HG03159 (cell line): ENCODE results near the gene HNRNPC.
"Not testable (repeated sequence)": the region's sequence is repeated elsewhere in the genome, so short reads cannot be mapped to it uniquely, and the experiment has no call there.

Source experiments
- ATAC-seq: cut with Tn5 transposase; IDR thresholded peaks from one replicate; pipeline ENCODE4 v1.9.1; 2021; ENCODE audit warnings: mild to moderate bottlenecking, moderate library complexity; ENCODE audit not compliant: unreplicated experiment

The HNRNPC gene

GRCh38 chr14:21248338-21248737 is 20.9 kb downstream of the HNRNPC start:
- no peak for ATAC-seq

- no peak for ATAC-seq
Observed at GRCh38 chr14:21245813-21246212, 23.4 kb downstream of the HNRNPC start.

- no peak for ATAC-seq
Observed at GRCh38 chr14:21244544-21244943, 24.7 kb downstream of the HNRNPC start.

- ATAC-seq: no peak
Observed at GRCh38 chr14:21241218-21241819, 27.9 kb downstream of the HNRNPC start.

GRCh38 chr14:21240417-21240816 is 28.8 kb downstream of the HNRNPC start:
- ATAC-seq: no peak

GRCh38 chr14:21238823-21239518 is 30.3 kb downstream of the HNRNPC start:
- no peak for ATAC-seq

- no peak for ATAC-seq
Observed at GRCh38 chr14:21236948-21237797, 32.1 kb downstream of the HNRNPC start.

GRCh38 chr14:21234112-21234511 is 35.1 kb downstream of the HNRNPC start:
- no peak for ATAC-seq

- ATAC-seq: no peak
Observed at GRCh38 chr14:21233457-21234076, 35.7 kb downstream of the HNRNPC start.

GRCh38 chr14:21231020-21231652 is 38.1 kb downstream of the HNRNPC start:
- no peak for ATAC-seq

GRCh38 chr14:21229821-21230220 is 39.4 kb downstream of the HNRNPC start:
- ATAC-seq: no peak

- ATAC-seq: no peak
Observed at GRCh38 chr14:21227981-21228380, 41.3 kb downstream of the HNRNPC start.

- no peak for ATAC-seq
Observed at GRCh38 chr14:21227150-21227549, 42.1 kb downstream of the HNRNPC start.

- ATAC-seq: no peak
Observed at GRCh38 chr14:21226467-21226866, 42.8 kb downstream of the HNRNPC start.

- ATAC-seq: not testable (repeated sequence)
Observed at GRCh38 chr14:21225164-21225563, 44.1 kb downstream of the HNRNPC start.

GRCh38 chr14:21220874-21221477 is 48.3 kb downstream of the HNRNPC start:
- ATAC-seq: no peak

GRCh38 chr14:21219561-21220111 is 49.6 kb downstream of the HNRNPC start:
- no peak for ATAC-seq

GRCh38 chr14:21219120-21219519 is 50.1 kb downstream of the HNRNPC start:
- ATAC-seq: no peak

GRCh38 chr14:21215879-21216251 is 53.4 kb downstream of the HNRNPC start:
- no peak for ATAC-seq
